Testis (tissue), 3 donors: ENCODE measurements around the gene TC2N. TPM values are rescaled to one million over a fixed set of nuclear protein-coding genes. Genes with fewer than 3 reads are reported as not detected.

Source experiments
- DNase-seq: peaks from one replicate; pipeline ENCODE4 v3.0.0-alpha.2; 2019
- H3K27ac ChIP-seq, 2 donors: fragments of 200-600 bp; sonication (generic); one replicate each; pipeline ENCODE4 v1.5.1; 2019
- H3K27me3 ChIP-seq: fragments of 200-600 bp; sonication (generic); one replicate; pipeline ENCODE4 v1.5.1; 2019
- H3K36me3 ChIP-seq: fragments of 200-600 bp; sonication (generic); one replicate; pipeline ENCODE4 v1.5.1; 2017; ENCODE audit warnings: low read depth; ENCODE audit errors: missing control alignments
- H3K4me1 ChIP-seq: fragments of 200-600 bp; sonication (generic); one replicate; pipeline ENCODE4 v1.5.1; 2019
- H3K4me3 ChIP-seq, 2 donors: fragments of 200-600 bp; sonication (generic); one replicate each; pipeline ENCODE4 v1.5.1; 2017 to 2019
- H3K9me3 ChIP-seq: fragments of 200-600 bp; sonication (generic); one replicate; pipeline ENCODE4 v1.5.1; 2017
- CTCF ChIP-seq, 3 experiments: fragments of 450-650 bp in 2 of 3; fragments of 200-600 bp in 1 of 3; sonication (generic) in 1 of 3; IDR thresholded peaks; one replicate each; pipeline ENCODE4 v1.5.1; 2016 to 2019; ENCODE audit warnings: antibody characterized with exemption in 3 of 3, mild to moderate bottlenecking in 2 of 3, moderate library complexity in 1 of 3
- POLR2A ChIP-seq: fragments of 450-650 bp; IDR thresholded peaks from one replicate; pipeline ENCODE4 v1.6.1; 2017; ENCODE audit warnings: antibody characterized with exemption, mild to moderate bottlenecking, moderate library complexity
- WGBS, 2 donors: methylation state at CpG; one replicate each; pipeline ENCODE4 v1.1.5; 2018; 5-methylcytosine and 5-hydroxymethylcytosine counted together
- intact Hi-C: fragments of 100-400 bp; cut with DNase I; formaldehyde crosslinking; loops from one replicate; pipeline ENCODE4 v1.15.1; 2023; ENCODE audit warnings: low total_unique reads
- polyA plus RNA-seq: library from polyadenylated mRNA; stranded (reverse); fragments of 350-450 nt; fragmentation: Illumina TruSeq; extraction: RNeasy Lipid Tissue Mini Kit (QIAGEN cat#74804); gene quantifications from one replicate; pipeline ENCODE4 v1.2.3, GENCODE V29; 2014; ENCODE audit warnings: low read depth, low replicate concordance; ENCODE audit not compliant: insufficient read depth
- total RNA-seq, 2 donors: library from RNA; depleted of rRNA; stranded (reverse); fragments of >200 nt; gene quantifications; one replicate each; pipeline ENCODE4 v1.2.3, GENCODE V29; 2016

Gene TC2N
- total and polyA plus RNA-seq, 3 donors from 2014 or later, result 17.2 to 24.3 (median 19.6) TPM

- WGBS, 2 donors, result 42 to 70% methylated on average over 2 of the region's 2 CpGs
- Histone ChIP-seq H3K4me3 (no peak overlapping the region), H3K27me3 (no peaks in the 10 kb centered on the region), H3K4me1 (no peaks in the 10 kb centered on the region), H3K9me3 (no peaks in the 10 kb centered on the region), H3K36me3 (no peaks in the 10 kb centered on the region), H3K27ac (no peak overlapping the region)
- no peak for DNase-seq
- intact Hi-C loops, result no loop called here
- TF ChIP-seq CTCF (IDR thresholded peaks at IDR 0.05) (no peak), POLR2A (no peak)
These were observed 134.4 kb downstream of the TC2N start for GRCh38 chr14:91732859-91733477.

- intact Hi-C loops, result no loop called here
These were observed 134.9 kb downstream of the TC2N start for GRCh38 chr14:91732439-91732838.

GRCh38 chr14:91731986-91732385, 135.3 kb downstream of the TC2N start, which contains the start of gene CATSPERB:
Gene CATSPERB (minus strand): TSS chr14:91732086. CDS start chr14:91729479, 2,607 bp downstream.
- no peaks in the 10 kb centered on the region for H3K4me1 ChIP-seq
- no peak for DNase-seq
- WGBS, 2 donors, result 82 to 97% methylated on average over 2 of the region's 2 CpGs
- H3K4me3 ChIP-seq, result no peak within 1 kb of the TSS
- no peaks in the 10 kb centered on the region for H3K36me3 ChIP-seq
- no peaks in the 10 kb centered on the region for H3K27me3 ChIP-seq
- no peak within 1 kb of the TSS for H3K27ac ChIP-seq
- intact Hi-C loops, result no loop called here
- H3K9me3 ChIP-seq, result no peaks in the 10 kb centered on the region
- no peak for TF ChIP-seq POLR2A
- no peak for TF ChIP-seq CTCF (IDR thresholded peaks at IDR 0.05)

More at GRCh38 chr14:91732439-91732838, 134.9 kb downstream of the TC2N start:
- Histone ChIP-seq H3K4me1 (no peaks in the 10 kb centered on the region), H3K27ac (no peak overlapping the region), H3K27me3 (no peaks in the 10 kb centered on the region), H3K36me3 (no peaks in the 10 kb centered on the region), H3K9me3 (no peaks in the 10 kb centered on the region), H3K4me3 (no peak overlapping the region)
- no peak for DNase-seq
- TF ChIP-seq POLR2A (no peak), CTCF (IDR thresholded peaks at IDR 0.05) (no peak)
- 68 to 72% methylated on average over 5 of the region's 5 CpGs for WGBS, 2 donors

- H3K27ac ChIP-seq, result no peak overlapping the region
- no peaks in the 10 kb centered on the region for H3K27me3 ChIP-seq
- no peaks in the 10 kb centered on the region for H3K9me3 ChIP-seq
- no peak overlapping the region for H3K4me3 ChIP-seq
- intact Hi-C loops, result no loop called here
- H3K4me1 ChIP-seq, result no peaks in the 10 kb centered on the region
- no peaks in the 10 kb centered on the region for H3K36me3 ChIP-seq
- 86 to 89% methylated on average over 2 of the region's 2 CpGs for WGBS, 2 donors
- no peak for TF ChIP-seq CTCF (IDR thresholded peaks at IDR 0.05)
- TF ChIP-seq POLR2A, result no peak
- no peak for DNase-seq
These were observed 136.3 kb downstream of the TC2N start for GRCh38 chr14:91731018-91731417.

- DNase-seq, result no peak
- intact Hi-C loops, result no loop called here
- Histone ChIP-seq H3K4me3 (no peak overlapping the region), H3K27ac (no peak overlapping the region), H3K9me3 (no peaks in the 10 kb centered on the region), H3K27me3 (no peaks in the 10 kb centered on the region), H3K36me3 (no peaks in the 10 kb centered on the region), H3K4me1 (no peaks in the 10 kb centered on the region)
- no peak for TF ChIP-seq POLR2A
- TF ChIP-seq CTCF (IDR thresholded peaks at IDR 0.05), result no peak
- 68 to 86% methylated on average over 3 of the region's 3 CpGs for WGBS, 2 donors
These were observed 137.6 kb downstream of the TC2N start for GRCh38 chr14:91729756-91730155.
